PC-3 (cell line): ENCODE measurements around the gene PRKCG. TPM values are rescaled to one million over a fixed set of nuclear protein-coding genes. Genes with fewer than 3 reads are reported as not detected.

Experiments used
- ATAC-seq: fragments of 200-7000 bp; cut with Tn5 transposase; 2 replicates; pipeline ENCODE4 v1.9.1; 2020; ENCODE audit warnings: mild to moderate bottlenecking, moderate library complexity
- BruUV-seq: library from RNA; stranded (reverse); fragments of 400-500 nt; replicated peaks from 2 replicates; lab custom pipeline; 2021; lab: Mats Ljungman, UMichigan
- CTCF ChIA-PET: fragments of 300-600 bp; sonication (Branson Sonifier 250); formaldehyde crosslinking; loops from one replicate; lab custom pipeline; 2022; ENCODE audit warnings: antibody characterized with exemption; lab: Charles Lee
- POLR2A ChIA-PET: fragments of 300-600 bp; sonication (Branson Sonifier 250); formaldehyde crosslinking; loops from one replicate; lab custom pipeline; 2022; ENCODE audit warnings: antibody characterized with exemption; ENCODE audit not compliant: unreplicated experiment; lab: Charles Lee
- DNase-seq: peaks from one replicate; pipeline ENCODE4 v3.0.0-alpha.2; 2015
- H2AFZ ChIP-seq: fragments of 300-600 bp; sonication (generic); 2 replicates; pipeline ENCODE4 v1.6.0; 2016; ENCODE audit warnings: antibody characterized with exemption, low read length
- H3F3A ChIP-seq: fragments of 300-600 bp; sonication (generic); one replicate; pipeline ENCODE4 v1.6.0; 2017; ENCODE audit warnings: antibody characterized with exemption, low read length, control low read depth, mild to moderate bottlenecking; ENCODE audit not compliant: unreplicated experiment
- H3K27ac ChIP-seq: fragments of 300-600 bp; sonication (generic); 2 replicates; pipeline ENCODE4 v1.5.1; 2016; ENCODE audit warnings: mild to moderate bottlenecking, low read length
- H3K27me3 ChIP-seq: fragments of 300-600 bp; sonication (generic); 2 replicates; pipeline ENCODE4 v1.6.1; 2016; ENCODE audit warnings: low read length, mixed read lengths
- H3K36me3 ChIP-seq: fragments of 300-600 bp; sonication (generic); 2 replicates; pipeline ENCODE4 v1.6.1; 2016; ENCODE audit warnings: low read depth, mixed run types, low read length, mixed read lengths
- H3K4me1 ChIP-seq: fragments of 300-600 bp; sonication (generic); 2 replicates; pipeline ENCODE4 v1.5.1; 2016; ENCODE audit warnings: low read length; ENCODE audit not compliant: insufficient read depth
- H3K4me2 ChIP-seq: fragments of 300-600 bp; sonication (generic); 2 replicates; pipeline ENCODE4 v1.6.0; 2016; ENCODE audit warnings: low read length
- H3K4me3 ChIP-seq: fragments of 300-600 bp; sonication (generic); 2 replicates; pipeline ENCODE4 v1.5.1; 2016; ENCODE audit warnings: mild to moderate bottlenecking, low read length, mixed read lengths
- H3K79me2 ChIP-seq: fragments of 300-600 bp; sonication (generic); 2 replicates; pipeline ENCODE4 v1.6.1; 2017; ENCODE audit warnings: low read length, mixed read lengths
- H3K9ac ChIP-seq: fragments of 300-600 bp; sonication (generic); 2 replicates; pipeline ENCODE4 v1.6.0; 2016; ENCODE audit warnings: mild to moderate bottlenecking, low read length
- H3K9me2 ChIP-seq: fragments of 300-600 bp; sonication (generic); replicated peaks from 2 replicates; pipeline ENCODE4 v1.6.1; 2016; ENCODE audit warnings: mixed run types, low read length, mixed read lengths
- H3K9me3 ChIP-seq: fragments of 300-600 bp; sonication (generic); 2 replicates; pipeline ENCODE4 v1.6.1; 2016; ENCODE audit warnings: low read length, mixed read lengths
- H4K20me1 ChIP-seq: fragments of 300-600 bp; sonication (generic); 2 replicates; pipeline ENCODE4 v1.6.1; 2016; ENCODE audit warnings: low read length, mixed read lengths
- EZH2 ChIP-seq: fragments of 300-600 bp; sonication (generic); IDR thresholded peaks from one replicate; pipeline ENCODE4 v1.6.1; 2017; ENCODE audit warnings: antibody characterized with exemption, mild to moderate bottlenecking, low read length; ENCODE audit not compliant: unreplicated experiment
- EZH2phosphoT487 ChIP-seq: fragments of 300-600 bp; sonication (generic); IDR thresholded peaks from 2 replicates; pipeline ENCODE4 v1.6.1; 2018; ENCODE audit warnings: mild to moderate bottlenecking, antibody characterized with exemption, low read length, borderline replicate concordance
- intact Hi-C: fragments of 100-400 bp; cut with micrococcal nuclease; formaldehyde crosslinking; loops from 2 replicates; pipeline ENCODE4 v1.9.0; 2023
- total RNA-seq: library from RNA; depleted of rRNA; stranded (reverse); fragments of >200 nt; gene quantifications from 2 replicates; pipeline ENCODE4 v1.2.3, GENCODE V29; 2014
- TF ChIP-seq, protein P1 (sequence below): fragments of 300-600 bp; sonication (generic); conservative IDR thresholded peaks from 2 replicates; pipeline ENCODE4 v1.5.1; 2017; ENCODE audit warnings: antibody characterized with exemption, low read depth, mild to moderate bottlenecking, low read length

Gene PRKCG
- total RNA-seq, 1 experiment from 2014 or later: 1.5 TPM

DNA sequence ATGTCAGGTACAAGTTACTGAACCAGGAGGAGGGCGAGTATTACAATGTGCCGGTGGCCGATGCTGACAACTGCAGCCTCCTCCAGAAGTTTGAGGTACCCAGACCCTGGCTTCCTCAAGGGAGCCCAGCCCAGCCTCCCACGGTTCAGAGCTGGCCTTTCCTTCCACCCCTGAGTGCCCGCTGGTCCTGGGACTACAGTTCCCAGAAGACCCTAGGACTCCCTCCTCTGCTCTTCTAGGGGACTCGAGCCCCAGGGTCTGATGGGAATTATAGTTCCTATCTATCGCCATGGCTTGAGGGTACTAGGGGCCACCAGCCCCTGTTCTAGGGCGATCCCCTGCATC is 11.0 kb downstream of the PRKCG start:
- Histone ChIP-seq H3F3A (no peaks in the 10 kb centered on the region), H3K79me2 (no peaks in the 10 kb centered on the region), H3K27me3 (no peaks in the 10 kb centered on the region), H3K27ac (no peak overlapping the region), H3K9ac (no peak overlapping the region), H3K36me3 (no peaks in the 10 kb centered on the region), H3K4me2 (no peak overlapping the region), H4K20me1 (no peaks in the 10 kb centered on the region), H3K4me3 (no peak overlapping the region), H3K9me3 (no peaks in the 10 kb centered on the region), H3K9me2 (no peaks in the 10 kb centered on the region), H2AFZ (no peak overlapping the region), H3K4me1 (0 out of 2 replicates have a peak, but pooled peaks cover 5% of the 10 kb centered on the region)
- ATAC-seq (peak; percentile 29; the same call in 1 of the 2 replicates), DNase-seq (no peak)
- ChIA-PET POLR2A (no interaction called here), CTCF (no interaction called here)
- TF ChIP-seq EZH2 (no peak), EZH2phosphoT487 (no peak)
- TF ChIP-seq, protein P1, sequence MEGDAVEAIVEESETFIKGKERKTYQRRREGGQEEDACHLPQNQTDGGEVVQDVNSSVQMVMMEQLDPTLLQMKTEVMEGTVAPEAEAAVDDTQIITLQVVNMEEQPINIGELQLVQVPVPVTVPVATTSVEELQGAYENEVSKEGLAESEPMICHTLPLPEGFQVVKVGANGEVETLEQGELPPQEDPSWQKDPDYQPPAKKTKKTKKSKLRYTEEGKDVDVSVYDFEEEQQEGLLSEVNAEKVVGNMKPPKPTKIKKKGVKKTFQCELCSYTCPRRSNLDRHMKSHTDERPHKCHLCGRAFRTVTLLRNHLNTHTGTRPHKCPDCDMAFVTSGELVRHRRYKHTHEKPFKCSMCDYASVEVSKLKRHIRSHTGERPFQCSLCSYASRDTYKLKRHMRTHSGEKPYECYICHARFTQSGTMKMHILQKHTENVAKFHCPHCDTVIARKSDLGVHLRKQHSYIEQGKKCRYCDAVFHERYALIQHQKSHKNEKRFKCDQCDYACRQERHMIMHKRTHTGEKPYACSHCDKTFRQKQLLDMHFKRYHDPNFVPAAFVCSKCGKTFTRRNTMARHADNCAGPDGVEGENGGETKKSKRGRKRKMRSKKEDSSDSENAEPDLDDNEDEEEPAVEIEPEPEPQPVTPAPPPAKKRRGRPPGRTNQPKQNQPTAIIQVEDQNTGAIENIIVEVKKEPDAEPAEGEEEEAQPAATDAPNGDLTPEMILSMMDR: no peak
- BruUV-seq: no TSS peak
- intact Hi-C loops: no loop called here

- no peak overlapping the region for H3K4me2 ChIP-seq
- no peaks in the 10 kb centered on the region for H4K20me1 ChIP-seq
- no peaks in the 10 kb centered on the region for H3K27me3 ChIP-seq
- no peaks in the 10 kb centered on the region for H3K79me2 ChIP-seq
- DNase-seq (peak; percentile 63), ATAC-seq (peak; percentile 40)
- no peaks in the 10 kb centered on the region for H3F3A ChIP-seq
- H3K9me2 ChIP-seq: no peaks in the 10 kb centered on the region
- H2AFZ ChIP-seq: no peak overlapping the region
- H3K36me3 ChIP-seq: no peaks in the 10 kb centered on the region
- no peaks in the 10 kb centered on the region for H3K9me3 ChIP-seq
- H3K9ac ChIP-seq: no peak overlapping the region
- CTCF ChIA-PET: no interaction called here
- H3K4me3 ChIP-seq: no peak overlapping the region
- no peak overlapping the region for H3K27ac ChIP-seq
- no TSS peak for BruUV-seq
- H3K4me1 ChIP-seq: 0 out of 2 replicates have a peak, but pooled peaks cover 5% of the 10 kb centered on the region
- intact Hi-C loops: no loop called here
- TF ChIP-seq, protein P1: no peak
- no peak for TF ChIP-seq EZH2phosphoT487
- TF ChIP-seq EZH2: no peak
- POLR2A ChIA-PET: no interaction called here
Observed at GRCh38 chr19:53894707-53895106, 12.7 kb downstream of the PRKCG start.

- no TSS peak for BruUV-seq
- intact Hi-C loops: no loop called here
- H2AFZ ChIP-seq: no peak overlapping the region
- H3K79me2 ChIP-seq: no peaks in the 10 kb centered on the region
- no peaks in the 10 kb centered on the region for H3F3A ChIP-seq
- no peaks in the 10 kb centered on the region for H3K9me3 ChIP-seq
- no peak overlapping the region for H3K27ac ChIP-seq
- no peaks in the 10 kb centered on the region for H3K9me2 ChIP-seq
- ATAC-seq: no peak
- TF ChIP-seq EZH2phosphoT487: no peak
- TF ChIP-seq, protein P1: no peak
- TF ChIP-seq EZH2: no peak
- POLR2A ChIA-PET: no interaction called here
- H3K27me3 ChIP-seq: no peaks in the 10 kb centered on the region
- no peak overlapping the region for H3K4me3 ChIP-seq
- no peaks in the 10 kb centered on the region for H3K36me3 ChIP-seq
- no peak overlapping the region for H3K9ac ChIP-seq
- no peak for DNase-seq
- no peak overlapping the region for H3K4me2 ChIP-seq
- no peaks in the 10 kb centered on the region for H4K20me1 ChIP-seq
- CTCF ChIA-PET: no interaction called here
- H3K4me1 ChIP-seq: 0 out of 2 replicates have a peak, but pooled peaks cover 5% of the 10 kb centered on the region
Observed at GRCh38 chr19:53896682-53897081, 14.7 kb downstream of the PRKCG start.
